ENCODE results near the gene KLHL10. TPM values are rescaled to one million over a fixed set of nuclear protein-coding genes. Genes with fewer than 3 reads are reported as not detected.

Gene KLHL10
- total and polyA plus RNA-seq, 2 of the 4 experiments (the other 2 are of a cell fraction), result 0.18 TPM; not detected in 1

- in situ Hi-C loops (cut with MboI; ENCODE audit: low sequenced_read_pairs) (no loop called here), dilution Hi-C loops (cut with HindIII; ENCODE audit: low sequenced_read_pairs, unreplicated experiment) (no loop called here), intact Hi-C loops (cut with micrococcal nuclease) (no loop called here)
- Histone ChIP-seq H3K23ac (ENCODE audit: low read depth, low read length) (no peak overlapping the region), H3K56ac (ENCODE audit: extremely low read depth, insufficient read depth, low read length) (no peak overlapping the region), H3K9me1 (ENCODE audit: insufficient read depth, low read length) (0 out of 2 replicates have a peak, but pooled peaks cover 3% of the 10 kb centered on the region), H2BK5ac (ENCODE audit: low read depth, low read length, poor library complexity, severe bottlenecking) (no peak overlapping the region), H3K4me2 (ENCODE audit: low read depth, low read length) (no peak overlapping the region), H4K8ac (ENCODE audit: low read depth in 2 of 2, low read length in 2 of 2) (no peak overlapping the region), H3K4me3 (ENCODE audit: insufficient read depth, low read depth, low read length) (no peak overlapping the region), H3K9ac (ENCODE audit: low read depth, low read length) (no peak overlapping the region), H2AFZ (replicated peaks; ENCODE audit: low read length, poor library complexity) (no peak overlapping the region), H2AK5ac (ENCODE audit: low read depth, low read length) (no peak overlapping the region), H3K4me1 (ENCODE audit: control insufficient read depth, insufficient read depth, low read length) (0 out of 2 replicates have a peak, but pooled peaks cover 2% of the 10 kb centered on the region), H2BK15ac (ENCODE audit: low read depth, low read length) (no peak overlapping the region), H4K91ac (ENCODE audit: insufficient read depth, low read depth, low read length) (no peak overlapping the region), H3K9me3 (ENCODE audit: control insufficient read depth, insufficient read depth, low read length) (no peaks in the 10 kb centered on the region), H2BK120ac (ENCODE audit: low read depth, low read length) (no peak overlapping the region), H4K20me1 (ENCODE audit: insufficient read depth, low read length) (0 out of 2 replicates have a peak, but pooled peaks cover 4% of the 10 kb centered on the region), H3K36me3 (ENCODE audit: control insufficient read depth, insufficient read depth, low read length) (peaks cover 56% of the 10 kb centered on the region), H3K18ac (ENCODE audit: low read depth, low read length) (no peak overlapping the region), H2BK20ac (ENCODE audit: low read depth, low read length) (no peak overlapping the region), H3K27ac (ENCODE audit: insufficient read depth, low read length) (no peak overlapping the region), H3K27me3 (ENCODE audit: control insufficient read depth, insufficient read depth, low read length) (no peaks in the 10 kb centered on the region), H3K14ac (replicated peaks; ENCODE audit: low read depth, low read length) (no peak overlapping the region), H2AK9ac (replicated peaks; ENCODE audit: low read depth, low read length, poor library complexity) (no peak overlapping the region), H3K4ac (ENCODE audit: low read depth, low read length) (no peak overlapping the region), H3K79me1 (ENCODE audit: low read depth in 1 of 2, low read length in 2 of 2) (peaks cover 7 to 29% of the 10 kb centered on the region in 2 experiments), H4K5ac (ENCODE audit: low read depth, low read length) (no peak overlapping the region)
- no CpG with 5 or more reads among the region's 2 CpGs for WGBS, 2 experiments (ENCODE audit: extremely low coverage in 2 of 2, insufficient read length in 1 of 2)
- DNase-seq (no peak), ATAC-seq (ENCODE audit: low read depth) (no peak)
- no peak for TF ChIP-seq RFX5 (IDR thresholded peaks at IDR 0.05; ENCODE audit: low read depth, low read length)
- ChIA-PET CTCF (no interaction called here), POLR2A (ENCODE audit: unreplicated experiment) (interaction anchor here (0.7 kb wide), 1 partner anchor 9 kb away, joined by 3 read pairs; no protein-coding TSS in a partner anchor)
- BruUV-seq (replicated peaks), result no TSS peak
These were observed 32.5 kb downstream of the KLHL10 start for GRCh38 chr17:41870097-41870496.

All from IMR-90 (cell line).